Activated T-cell treated with anti-CD3 and anti-CD28 coated beads, Interleukin-2, amount 50 U/mL, for 4 hours (primary cell): Measurements from ENCODE around the gene NTMT2. TPM values are rescaled to one million over a fixed set of nuclear protein-coding genes. Genes with fewer than 3 reads are reported as not detected.

Source experiments
- ATAC-seq, 2 donors: fragments of 200-7000 bp; cut with Tn5 transposase; one replicate each; pipeline ENCODE4 v1.10.0; 2021
- DNase-seq: peaks from one replicate; pipeline ENCODE4 v3.0.0-alpha.2; 2020
- H3K27me3 Mint-ChIP-seq: one replicate; pipeline ENCODE4 v1.8.0; 2021; ENCODE audit warnings: low read depth, mixed read lengths
- H3K36me3 Mint-ChIP-seq: one replicate; pipeline ENCODE4 v1.8.0; 2022; ENCODE audit warnings: mixed read lengths; ENCODE audit not compliant: insufficient read depth
- H3K4me1 Mint-ChIP-seq: one replicate; pipeline ENCODE4 v1.8.0; 2021; ENCODE audit warnings: low read depth, mixed read lengths
- H3K4me3 Mint-ChIP-seq: one replicate; pipeline ENCODE4 v1.8.0; 2021; ENCODE audit warnings: mild to moderate bottlenecking, moderate library complexity, mixed read lengths
- H3K9me3 Mint-ChIP-seq: one replicate; pipeline ENCODE4 v1.8.0; 2021; ENCODE audit warnings: mixed read lengths
- total RNA-seq, 3 donors: library from RNA; stranded (reverse); gene quantifications; one replicate each; pipeline ENCODE4 v1.2.1, GENCODE V29; 2021

Gene NTMT2
- total RNA-seq, 3 donors from 2014 or later: not detected

GRCh38 chr1:170174395-170174794 lies 28.6 kb downstream of the NTMT2 start:
- Mint-ChIP-seq H3K4me1 (no peaks in the 10 kb centered on the region), H3K9me3 (peaks cover 16% of the 10 kb centered on the region)
- ATAC-seq: no peak

DNA sequence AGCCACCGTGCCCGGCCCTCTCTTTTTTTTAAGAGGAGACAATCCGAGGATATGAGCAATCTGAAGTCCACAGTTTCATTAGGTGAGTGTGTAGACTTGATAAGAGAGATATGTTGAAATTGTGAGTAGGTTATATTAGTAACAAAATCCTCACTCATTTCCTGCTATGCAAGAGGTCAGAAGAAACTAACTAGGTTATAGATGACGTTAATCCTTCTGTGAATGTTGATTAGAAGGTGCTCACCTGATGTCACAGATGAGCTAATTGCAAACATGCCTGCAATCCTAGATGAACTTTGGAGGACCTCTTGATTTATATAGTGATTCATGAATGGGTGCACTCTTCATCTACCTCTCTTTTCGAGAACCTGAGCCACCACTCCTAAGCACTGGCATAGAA lies 29.3 kb downstream of the NTMT2 start:
- no peak for DNase-seq
- Mint-ChIP-seq H3K9me3 (peaks cover 16% of the 10 kb centered on the region), H3K4me1 (no peaks in the 10 kb centered on the region), H3K27me3 (peaks cover 8% of the 10 kb centered on the region), H3K36me3 (no peaks in the 10 kb centered on the region), H3K4me3 (no peak overlapping the region)
- ATAC-seq: no peak

More at GRCh38 chr1:170174395-170174794, 28.6 kb downstream of the NTMT2 start:
- Mint-ChIP-seq H3K27me3 (peaks cover 8% of the 10 kb centered on the region), H3K36me3 (no peaks in the 10 kb centered on the region), H3K4me3 (no peak overlapping the region)
- no peak for DNase-seq

GRCh38 chr1:170175484-170175883 lies 29.7 kb downstream of the NTMT2 start:
- ATAC-seq (no peak), DNase-seq (no peak)
- Mint-ChIP-seq H3K36me3 (no peaks in the 10 kb centered on the region), H3K9me3 (peaks cover 15% of the 10 kb centered on the region), H3K4me3 (no peak overlapping the region), H3K4me1 (no peaks in the 10 kb centered on the region), H3K27me3 (peaks cover 8% of the 10 kb centered on the region)

DNA sequence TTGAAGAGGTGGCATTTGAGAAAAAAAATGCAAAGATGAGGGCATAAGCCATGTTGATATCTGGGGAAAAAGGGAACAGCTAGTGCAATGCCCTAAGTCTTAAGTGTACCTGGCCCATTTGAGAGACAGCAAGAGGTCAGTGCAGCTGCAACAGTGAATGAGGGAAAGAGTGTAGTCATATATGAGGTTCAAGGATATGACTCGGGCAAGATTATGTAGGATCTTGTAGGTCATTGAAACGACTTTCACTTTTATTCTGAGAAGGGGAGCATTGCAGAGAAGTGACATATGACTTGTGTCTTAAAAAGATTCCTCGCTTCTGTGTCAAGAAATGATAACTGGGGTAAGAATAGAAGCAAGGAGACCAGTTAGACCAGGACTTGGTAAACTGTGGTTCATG lies 31.0 kb downstream of the NTMT2 start:
- DNase-seq (no peak), ATAC-seq (no peak)
- Mint-ChIP-seq H3K4me3 (no peak overlapping the region), H3K27me3 (peaks cover 8% of the 10 kb centered on the region), H3K9me3 (peaks cover 4% of the 10 kb centered on the region), H3K36me3 (no peaks in the 10 kb centered on the region), H3K4me1 (no peaks in the 10 kb centered on the region)

DNA sequence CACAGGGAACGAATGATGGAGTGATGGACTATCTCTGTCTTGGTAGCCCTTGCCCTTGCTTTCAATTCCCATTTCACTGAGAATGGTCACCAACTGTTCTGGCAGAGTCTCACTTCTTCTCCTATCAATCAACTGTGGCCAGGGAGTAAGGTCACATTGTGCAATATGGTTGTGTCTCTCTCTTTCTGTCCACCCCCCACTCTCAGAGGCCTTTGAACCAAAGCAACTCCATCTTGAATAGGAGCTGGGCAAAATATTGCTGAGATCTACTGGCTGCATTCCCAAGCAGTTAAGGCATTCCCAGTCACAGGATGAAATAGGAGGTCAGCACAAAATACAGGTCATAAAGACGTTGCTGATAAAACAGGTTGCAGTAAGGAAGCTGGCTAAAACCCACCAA lies 36.7 kb downstream of the NTMT2 start:
- no peak for DNase-seq
- ATAC-seq: no peak
- no peaks in the 10 kb centered on the region for H3K4me1 Mint-ChIP-seq
- no peaks in the 10 kb centered on the region for H3K36me3 Mint-ChIP-seq
- H3K9me3 Mint-ChIP-seq: no peaks in the 10 kb centered on the region
- H3K4me3 Mint-ChIP-seq: no peak overlapping the region
- H3K27me3 Mint-ChIP-seq: no peaks in the 10 kb centered on the region

GRCh38 chr1:170192546-170192945 lies 46.8 kb downstream of the NTMT2 start:
- Mint-ChIP-seq H3K4me3 (no peak overlapping the region), H3K27me3 (peaks cover 21% of the 10 kb centered on the region), H3K36me3 (no peaks in the 10 kb centered on the region), H3K9me3 (peaks cover 18% of the 10 kb centered on the region), H3K4me1 (no peaks in the 10 kb centered on the region)
- ATAC-seq: no peak
- no peak for DNase-seq

DNA sequence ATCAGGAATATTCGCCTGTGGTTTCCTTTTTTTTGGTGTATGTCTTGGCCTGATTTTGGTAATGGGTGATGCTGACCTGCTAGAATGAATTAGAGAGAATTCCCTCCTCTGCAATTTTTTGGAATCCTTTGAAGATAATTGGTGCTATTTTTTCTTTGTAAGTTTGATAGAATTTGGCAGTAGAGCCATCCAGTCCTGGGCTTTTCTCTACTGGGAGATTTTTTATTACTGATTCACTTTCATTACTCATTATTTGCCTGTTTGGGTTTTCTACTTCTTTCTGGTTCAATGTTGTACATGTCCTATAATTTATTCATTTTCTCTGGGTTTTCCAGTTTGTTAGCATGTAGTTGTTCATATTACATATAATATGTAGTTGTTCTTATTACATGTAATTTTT lies 48.7 kb downstream of the NTMT2 start:
- H3K27me3 Mint-ChIP-seq: peaks cover 24% of the 10 kb centered on the region
- no peak for DNase-seq
- peaks cover 6% of the 10 kb centered on the region for H3K9me3 Mint-ChIP-seq
- no peaks in the 10 kb centered on the region for H3K36me3 Mint-ChIP-seq
- no peak for ATAC-seq
- no peak overlapping the region for H3K4me3 Mint-ChIP-seq
- no peaks in the 10 kb centered on the region for H3K4me1 Mint-ChIP-seq

DNA sequence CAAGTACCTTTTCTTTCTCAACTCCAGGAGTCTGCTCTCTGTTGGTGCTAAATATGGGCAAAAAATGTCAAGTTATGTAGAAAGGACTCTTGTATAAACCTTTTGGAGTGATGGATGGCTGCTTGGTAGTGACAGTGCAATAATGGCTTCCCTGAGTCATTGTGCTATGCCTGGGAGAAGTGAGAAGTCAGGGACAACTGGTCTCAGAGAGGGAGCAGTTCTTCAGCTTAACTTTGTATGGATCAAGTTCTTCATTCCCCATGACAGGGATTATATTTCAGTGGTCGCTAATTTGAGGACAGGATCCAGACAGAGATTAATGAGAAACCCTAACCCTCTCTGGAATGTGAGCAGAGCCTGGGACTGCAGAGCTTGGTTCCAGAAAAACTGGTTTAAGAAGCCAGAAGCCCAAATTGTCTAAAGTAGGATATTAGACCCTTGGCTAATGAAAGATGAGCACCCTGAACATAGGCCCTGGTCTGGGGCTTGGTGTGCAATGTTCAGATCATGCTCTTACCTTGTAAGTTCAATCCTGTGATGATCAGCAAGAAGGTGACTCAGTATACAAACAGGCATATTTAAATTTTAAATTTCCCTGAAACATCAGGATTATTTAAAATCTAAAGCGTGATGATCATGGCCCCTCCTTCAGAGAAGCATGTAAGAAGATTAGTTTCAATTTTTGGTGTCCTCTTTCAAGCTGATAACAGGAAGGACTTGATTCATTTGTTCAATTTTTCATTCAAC lies 50.9 kb downstream of the NTMT2 start:
- Mint-ChIP-seq H3K4me3 (no peak overlapping the region), H3K36me3 (no peaks in the 10 kb centered on the region), H3K9me3 (no peaks in the 10 kb centered on the region), H3K27me3 (peaks cover 24% of the 10 kb centered on the region), H3K4me1 (no peaks in the 10 kb centered on the region)
- ATAC-seq (no peak), DNase-seq (no peak)

- no peak for DNase-seq
- no peaks in the 10 kb centered on the region for H3K36me3 Mint-ChIP-seq
- no peak overlapping the region for H3K4me3 Mint-ChIP-seq
- peaks cover 19% of the 10 kb centered on the region for H3K27me3 Mint-ChIP-seq
- H3K4me1 Mint-ChIP-seq: no peaks in the 10 kb centered on the region
- no peaks in the 10 kb centered on the region for H3K9me3 Mint-ChIP-seq
- no peak for ATAC-seq
Measured at GRCh38 chr1:170198090-170198489, 52.3 kb downstream of the NTMT2 start.

- no peak for ATAC-seq
- DNase-seq: no peak
- Mint-ChIP-seq H3K36me3 (no peaks in the 10 kb centered on the region), H3K27me3 (peaks cover 19% of the 10 kb centered on the region), H3K4me1 (no peaks in the 10 kb centered on the region), H3K9me3 (no peaks in the 10 kb centered on the region), H3K4me3 (no peak overlapping the region)
Measured at GRCh38 chr1:170198584-170198983, 52.8 kb downstream of the NTMT2 start.

- Mint-ChIP-seq H3K36me3 (no peaks in the 10 kb centered on the region), H3K9me3 (no peaks in the 10 kb centered on the region), H3K4me3 (no peak overlapping the region), H3K27me3 (peaks cover 20% of the 10 kb centered on the region), H3K4me1 (no peaks in the 10 kb centered on the region)
- ATAC-seq (no peak), DNase-seq (no peak)
Measured at GRCh38 chr1:170200161-170200560, 54.4 kb downstream of the NTMT2 start.

DNA sequence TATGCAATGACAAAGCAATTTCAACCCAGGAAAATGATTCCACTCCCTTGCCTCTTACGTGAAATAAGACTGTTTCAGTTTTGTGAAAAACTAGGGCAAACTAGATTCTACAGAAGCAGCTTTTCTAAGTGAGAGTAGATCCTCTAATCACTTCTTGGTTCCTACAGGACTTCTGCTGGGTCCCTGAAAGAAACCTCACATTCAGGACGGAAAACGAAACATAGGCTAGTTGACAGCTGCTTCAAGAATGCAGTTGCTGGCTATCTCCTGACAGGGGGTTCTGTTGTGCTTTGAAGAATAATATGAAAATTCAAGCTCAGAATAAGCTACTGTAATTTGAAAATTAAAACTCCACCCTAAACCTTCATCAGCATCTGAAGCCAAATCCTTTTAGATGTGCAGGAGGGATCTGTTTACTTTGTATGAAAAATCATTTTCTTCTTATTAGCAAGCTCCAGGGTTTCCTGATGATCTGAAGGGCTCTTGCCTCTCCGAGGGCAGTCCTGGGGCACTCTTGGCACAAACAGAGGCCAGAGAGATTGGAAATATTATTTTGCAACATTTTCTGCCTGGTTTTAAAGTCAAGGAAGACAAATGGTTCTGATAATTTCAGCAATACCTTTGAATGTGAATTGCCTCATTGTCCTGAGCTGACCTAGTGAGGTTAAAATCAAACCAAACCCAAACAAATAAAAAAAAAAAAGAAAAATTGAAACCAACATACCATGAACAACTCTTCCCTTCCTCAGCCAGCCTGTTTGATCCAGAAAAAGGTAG lies 55.0 kb downstream of the NTMT2 start:
- DNase-seq (no peak), ATAC-seq (no peak)
- Mint-ChIP-seq H3K36me3 (no peaks in the 10 kb centered on the region), H3K27me3 (peaks cover 22% of the 10 kb centered on the region), H3K4me1 (no peaks in the 10 kb centered on the region), H3K4me3 (no peak overlapping the region), H3K9me3 (no peaks in the 10 kb centered on the region)

DNA sequence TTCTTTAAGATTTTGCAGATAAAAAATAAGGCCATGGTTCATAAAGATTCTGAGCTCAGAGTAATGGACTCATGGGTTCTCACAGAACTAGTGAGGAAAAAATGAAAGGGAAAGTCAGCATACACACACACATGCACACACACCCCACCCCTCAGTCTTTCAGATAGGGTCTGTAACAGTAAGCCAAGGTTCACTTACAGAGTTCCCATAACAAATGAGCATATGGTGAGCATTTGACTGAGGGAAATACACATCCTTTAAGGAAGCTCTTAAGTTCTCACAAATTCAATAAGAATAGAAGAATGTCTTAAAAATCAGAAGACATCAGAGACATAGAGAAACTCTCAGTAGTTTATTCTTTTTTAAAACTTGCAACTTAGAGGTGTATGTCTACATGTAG lies 57.9 kb downstream of the NTMT2 start:
- H3K9me3 Mint-ChIP-seq: peaks cover 10% of the 10 kb centered on the region
- H3K4me1 Mint-ChIP-seq: no peaks in the 10 kb centered on the region
- H3K36me3 Mint-ChIP-seq: no peaks in the 10 kb centered on the region
- ATAC-seq (no peak), DNase-seq (no peak)
- peaks cover 11% of the 10 kb centered on the region for H3K27me3 Mint-ChIP-seq
- no peak overlapping the region for H3K4me3 Mint-ChIP-seq

DNA sequence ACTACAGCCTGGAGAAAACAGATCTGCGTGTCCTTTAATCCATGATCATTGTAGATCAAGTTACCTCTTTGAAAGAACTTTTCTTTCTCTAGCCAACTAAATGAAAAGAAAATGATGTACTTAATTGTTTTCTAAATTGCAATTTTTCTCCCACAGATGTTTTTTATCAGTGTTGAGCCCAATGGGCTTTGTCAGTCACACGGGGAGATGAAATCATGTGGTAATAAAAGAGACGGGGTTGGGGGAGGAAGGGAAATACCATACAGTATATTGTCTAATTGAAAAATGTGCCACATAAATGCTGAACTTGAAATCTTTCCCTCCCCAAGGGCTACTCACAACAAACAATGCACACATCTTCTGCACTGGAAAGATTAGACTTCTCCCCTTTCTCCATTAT lies 58.4 kb downstream of the NTMT2 start:
- H3K9me3 Mint-ChIP-seq: peaks cover 10% of the 10 kb centered on the region
- H3K36me3 Mint-ChIP-seq: no peaks in the 10 kb centered on the region
- H3K27me3 Mint-ChIP-seq: peaks cover 8% of the 10 kb centered on the region
- H3K4me3 Mint-ChIP-seq: no peak overlapping the region
- no peaks in the 10 kb centered on the region for H3K4me1 Mint-ChIP-seq
- ATAC-seq (no peak), DNase-seq (no peak)

DNA sequence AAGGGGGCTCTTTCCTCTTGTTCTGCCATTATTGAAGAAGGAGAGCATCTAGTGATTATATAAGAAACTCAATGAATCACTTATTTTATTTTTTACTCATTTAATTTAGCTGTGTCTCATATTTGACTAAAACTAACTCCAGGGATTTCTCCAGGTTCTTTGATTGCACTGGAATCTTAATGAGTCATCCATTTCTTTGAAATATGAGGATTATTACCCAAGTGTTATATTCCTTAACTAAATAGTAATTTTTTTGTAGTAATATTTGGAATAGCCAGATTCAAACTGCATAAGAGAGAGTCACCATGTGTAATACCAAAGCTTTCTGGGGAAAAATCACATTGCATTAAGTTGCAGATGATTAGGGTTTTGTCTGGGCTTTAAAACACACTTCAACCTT lies 59.5 kb downstream of the NTMT2 start:
- no peak for DNase-seq
- H3K4me1 Mint-ChIP-seq: no peaks in the 10 kb centered on the region

More for the DNA sequence above, 59.5 kb downstream of the NTMT2 start:
- Mint-ChIP-seq H3K9me3 (peaks cover 10% of the 10 kb centered on the region), H3K4me3 (no peak overlapping the region), H3K36me3 (no peaks in the 10 kb centered on the region), H3K27me3 (peaks cover 9% of the 10 kb centered on the region)
- ATAC-seq: no peak
